NCI-H1930 (cell line): Measurements from ENCODE around the gene ZNF483.
"Not testable (repeated sequence)": the region's sequence is repeated elsewhere in the genome, so short reads cannot be mapped to it uniquely, and the experiment has no call there.

Experiments used
- DNase-seq, 2 experiments: peaks; one replicate each; lab custom pipeline; 2025; lab: John Stamatoyannopoulos, UW

Gene ZNF483

GRCh38 chr9:111542497-111543254 lies 17.7 kb downstream of the ZNF483 start:
- no peak for DNase-seq

- no peak for DNase-seq
Observed at GRCh38 chr9:111548623-111549022, 23.6 kb downstream of the ZNF483 start.

DNA sequence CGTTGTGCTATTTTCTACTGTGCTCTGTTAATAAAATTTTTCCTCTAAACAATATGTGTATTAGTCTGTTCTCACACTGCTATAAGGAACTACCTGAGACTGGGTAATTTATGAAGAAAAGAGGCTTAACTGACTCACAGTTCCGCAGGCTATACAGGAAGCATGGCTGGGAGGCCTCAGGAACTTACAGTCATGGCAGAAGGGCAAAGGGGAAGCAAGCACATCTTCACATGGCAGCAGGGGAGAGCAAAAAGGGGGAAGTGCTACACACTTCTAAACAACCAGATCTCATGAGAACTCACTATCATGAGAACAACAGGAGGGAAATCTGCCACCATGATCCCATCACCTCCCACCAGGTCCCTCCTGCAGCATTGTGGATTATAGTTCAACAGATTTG lies 30.4 kb downstream of the ZNF483 start:
- DNase-seq: not testable (repeated sequence)

GRCh38 chr9:111559000-111559610 lies 34.1 kb downstream of the ZNF483 start:
- DNase-seq: no peak

DNA sequence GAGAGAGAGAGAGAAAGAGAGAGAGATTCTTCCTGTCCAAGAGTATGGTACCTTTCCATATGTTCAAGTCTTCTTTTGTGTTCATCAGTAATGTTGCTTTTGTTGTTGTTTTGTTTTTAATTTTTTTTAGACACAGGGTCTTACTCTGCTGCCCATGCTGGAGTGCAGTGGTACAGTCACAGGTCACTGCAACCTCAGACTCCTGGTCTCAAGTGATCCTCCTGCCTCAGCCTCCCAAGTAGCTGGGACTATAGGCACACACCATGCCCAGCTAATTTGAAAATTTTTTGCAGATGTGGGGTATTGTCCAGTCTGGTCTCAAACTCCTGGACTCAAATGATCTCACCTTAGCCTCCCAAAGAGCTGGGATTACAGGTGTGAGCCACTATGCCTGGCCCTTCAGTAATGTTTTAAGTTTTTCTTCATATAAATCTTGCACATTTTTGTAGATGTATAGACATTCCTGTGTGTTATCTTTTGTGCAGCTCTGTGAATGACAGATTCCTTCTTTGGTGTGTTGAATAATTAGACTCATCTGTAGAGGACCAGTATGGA lies 36.3 kb downstream of the ZNF483 start:
- no peak for DNase-seq

DNA sequence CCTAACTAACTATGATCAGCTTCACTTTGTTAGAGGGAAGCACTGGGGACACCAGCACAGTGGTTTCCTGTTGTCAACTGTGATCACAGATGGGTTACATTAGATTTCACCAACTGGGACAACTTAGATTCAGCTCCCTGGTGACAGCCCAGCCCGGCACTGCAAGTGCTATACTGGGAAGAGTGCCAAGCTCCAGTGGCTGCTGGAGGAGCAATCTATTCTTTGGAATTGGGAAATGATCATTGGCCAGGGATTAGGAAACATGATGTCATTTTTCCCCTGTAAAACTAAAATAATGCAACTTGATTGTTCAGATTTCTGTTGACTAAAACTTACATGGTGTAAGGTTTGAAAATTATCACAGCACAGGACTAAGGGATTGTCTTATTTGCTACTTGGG lies 41.3 kb downstream of the ZNF483 start:
- no peak for DNase-seq

DNA sequence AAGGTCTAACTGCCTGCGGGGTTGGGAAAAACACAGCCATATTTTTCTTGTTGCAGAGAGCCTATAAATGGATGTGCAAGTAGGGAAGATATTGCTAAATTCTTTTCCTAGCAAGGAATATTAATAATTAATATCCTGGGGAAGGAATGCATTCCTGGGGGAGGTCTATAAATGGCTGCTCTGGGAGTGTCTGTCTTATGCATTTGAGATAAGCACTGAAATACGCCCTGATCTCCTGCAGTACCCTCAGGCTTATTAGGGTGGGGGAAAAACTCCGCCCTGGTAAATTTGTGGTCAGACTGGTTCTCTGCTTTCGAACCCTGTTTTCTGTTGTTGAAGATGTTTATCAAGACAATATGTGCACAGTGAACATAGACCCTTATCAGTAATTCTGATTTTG lies 43.1 kb downstream of the ZNF483 start:
- DNase-seq: not testable (repeated sequence)

DNA sequence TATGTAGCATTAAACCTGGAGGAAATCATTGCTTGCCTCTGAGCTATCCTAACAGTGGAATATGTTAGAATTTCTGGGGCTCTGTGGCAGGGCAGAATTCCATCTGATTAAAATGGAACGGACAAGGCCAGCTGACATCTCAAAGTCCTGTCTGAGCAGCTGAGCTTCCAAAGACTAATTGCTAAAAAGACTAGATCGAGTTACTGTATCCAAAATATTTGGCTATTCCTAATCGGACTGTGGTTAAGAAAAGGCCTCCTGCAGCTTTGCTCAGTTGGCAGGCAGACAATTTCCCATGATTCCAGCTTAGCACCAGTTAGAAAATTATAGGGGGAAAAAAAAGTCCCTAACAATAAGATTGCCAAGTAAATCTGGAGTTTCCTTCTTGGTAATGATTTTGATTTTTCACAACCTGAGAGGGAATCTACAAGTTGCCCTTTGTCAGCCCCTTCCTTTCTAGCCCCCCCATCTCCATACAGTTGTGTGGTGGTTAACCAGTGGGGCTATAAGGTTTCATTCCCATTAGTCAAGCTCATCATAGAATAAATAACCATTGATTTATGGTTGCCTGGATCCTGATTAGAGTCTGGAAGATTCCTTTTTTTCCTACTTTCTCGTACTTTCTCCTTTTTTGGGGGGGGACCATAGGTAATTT lies 48.1 kb downstream of the ZNF483 start:
- no peak for DNase-seq

GRCh38 chr9:111582888-111583287 lies 57.9 kb downstream of the ZNF483 start:
- no peak for DNase-seq

DNA sequence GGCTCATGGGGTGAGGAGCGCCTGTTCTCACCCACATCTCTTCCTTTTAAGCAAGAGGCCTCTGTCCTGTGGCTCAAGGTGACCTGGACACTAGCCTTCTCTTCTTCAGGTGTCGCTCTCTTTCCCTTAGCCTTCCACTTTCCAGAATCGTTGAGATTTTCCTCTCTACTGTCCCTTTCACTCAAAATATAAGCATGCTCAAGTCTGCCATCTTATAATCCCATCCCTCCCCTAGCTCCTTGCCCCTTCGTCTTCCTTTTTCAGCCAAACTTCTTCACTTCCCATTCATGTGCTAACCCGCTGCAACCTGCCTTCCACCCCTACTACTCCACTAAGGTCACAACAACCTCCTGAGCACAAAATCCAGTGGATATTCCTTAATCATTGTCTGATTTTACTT lies 61.4 kb downstream of the ZNF483 start:
- DNase-seq: no peak

GRCh38 chr9:111588846-111589245 lies 63.9 kb downstream of the ZNF483 start:
- DNase-seq: no peak

DNA sequence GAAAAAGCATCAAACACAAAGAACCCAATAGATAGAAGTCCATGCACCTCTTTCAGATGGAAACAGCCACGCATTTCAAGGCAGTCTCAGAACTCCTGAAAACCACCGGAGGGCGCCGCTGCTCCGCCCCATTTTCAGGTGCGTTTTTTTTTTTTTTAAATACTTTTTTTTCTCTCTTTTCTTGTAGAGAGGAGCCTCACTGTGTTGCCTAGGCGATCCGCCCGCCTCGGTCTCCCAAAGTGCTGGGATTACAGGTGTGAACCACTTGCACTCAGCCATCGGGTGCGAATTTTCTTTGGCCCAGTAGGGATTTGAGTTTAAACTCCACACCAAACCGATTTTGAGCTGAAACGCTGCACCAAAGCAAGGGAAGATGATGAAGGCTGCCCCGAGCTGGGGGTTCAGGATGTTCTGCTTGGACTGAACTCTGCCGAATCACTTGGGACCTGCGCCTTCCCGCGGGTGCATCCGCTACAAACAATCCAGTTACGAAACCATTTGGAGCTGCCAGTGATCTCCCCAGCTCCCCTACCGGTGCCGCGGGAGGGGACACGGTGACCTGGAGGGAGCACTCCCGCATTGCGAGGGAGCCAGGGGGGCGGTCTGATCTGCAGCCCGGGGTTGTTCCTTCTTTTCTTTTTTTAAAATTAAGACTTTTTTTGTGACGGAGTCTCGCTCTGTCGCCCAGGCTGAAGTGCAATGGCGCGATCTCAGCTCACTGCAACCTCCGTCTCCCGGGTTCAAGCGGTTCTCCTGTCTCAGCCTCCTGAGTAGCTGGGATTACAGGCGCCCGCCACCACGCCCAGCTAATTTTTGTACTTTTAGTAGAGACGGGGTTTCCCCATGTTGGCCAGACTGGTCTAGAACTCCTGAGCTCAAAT lies 73.1 kb downstream of the ZNF483 start:
- DNase-seq: peak in 1 of 2 experiments; percentile 1

DNA sequence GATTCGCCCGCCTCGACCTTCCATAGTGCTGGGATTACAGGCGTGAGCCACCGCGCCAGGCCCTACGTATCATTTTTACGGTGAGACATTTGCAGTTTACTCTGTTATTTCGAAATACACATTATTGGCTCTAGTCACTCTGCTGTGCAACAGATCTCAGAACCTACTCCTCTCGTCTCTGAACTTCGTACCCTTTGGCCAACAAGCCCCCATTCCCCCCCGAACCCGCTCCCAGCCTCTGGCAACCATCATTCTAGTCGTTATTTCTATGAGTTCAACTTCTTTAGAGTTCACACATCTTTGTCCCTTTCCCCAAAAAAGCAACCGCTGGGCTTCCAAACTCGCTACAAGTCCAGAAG lies 73.7 kb downstream of the ZNF483 start:
- no peak for DNase-seq

GRCh38 chr9:111599092-111599954 lies 74.3 kb downstream of the ZNF483 start, which contains the start of gene PTGR1:
PTGR1 (minus strand) TSS chr9:111599647; CDS start chr9:111597422, 2,225 bp downstream.
- DNase-seq: peak; percentile 21 to 46

DNA sequence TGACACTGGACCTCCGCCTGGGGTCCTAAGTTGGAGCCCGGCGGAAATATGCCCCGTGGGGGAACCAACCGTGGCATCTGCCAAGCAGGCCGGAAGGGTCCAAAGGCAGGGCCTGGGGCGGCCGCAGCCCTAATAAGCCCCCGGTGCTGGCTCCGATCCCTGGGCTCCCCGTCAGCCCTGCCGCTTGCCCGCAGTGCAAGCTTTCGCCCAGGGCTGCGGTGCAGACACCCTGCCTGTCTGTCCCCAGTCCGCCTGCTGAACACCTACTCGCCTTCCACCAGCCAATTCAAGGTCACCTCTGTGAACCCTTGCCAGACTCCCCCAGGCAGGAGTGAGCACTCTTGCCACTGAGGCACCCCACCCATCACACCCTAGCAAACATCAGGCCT lies 75.0 kb downstream of the ZNF483 start:
- no peak for DNase-seq

DNA sequence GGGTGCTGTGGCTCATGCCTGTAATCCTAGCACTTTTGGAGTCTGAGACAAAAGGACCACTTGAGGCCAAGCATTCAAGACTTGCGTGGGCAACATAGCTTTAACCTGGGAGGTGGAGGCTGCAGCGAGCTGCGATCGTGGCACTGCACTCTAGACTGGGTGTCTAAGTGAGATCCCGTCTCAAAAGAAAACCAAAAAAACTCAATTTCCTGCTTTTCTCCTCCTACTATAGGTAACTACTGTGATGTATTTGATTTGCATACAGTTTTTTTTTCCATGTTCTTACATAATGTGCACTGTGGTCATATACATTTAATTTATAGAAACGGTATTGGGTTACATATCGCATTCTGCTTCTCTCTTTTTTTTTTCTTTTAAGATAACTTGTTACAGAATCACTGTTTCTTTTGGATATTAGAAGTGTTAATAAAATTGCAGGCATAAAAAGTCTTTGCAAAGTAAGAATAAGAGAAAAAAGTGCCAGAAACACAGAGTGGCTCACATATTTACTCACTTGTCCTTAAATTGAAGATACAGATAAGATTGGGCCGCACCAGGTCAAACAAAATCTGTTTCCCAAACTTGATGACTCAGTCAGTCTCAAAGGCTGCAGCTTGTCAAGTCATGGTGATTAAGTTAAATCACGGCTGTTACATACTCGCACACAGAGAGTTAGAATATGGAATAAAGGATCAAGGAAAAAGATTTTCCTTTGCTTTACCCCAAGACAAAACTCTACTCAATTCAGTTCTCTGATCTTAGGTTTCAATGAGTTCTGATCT lies 76.4 kb downstream of the ZNF483 start:
- no peak for DNase-seq

- DNase-seq: no peak
Observed at GRCh38 chr9:111603041-111603440, 78.1 kb downstream of the ZNF483 start.

DNA sequence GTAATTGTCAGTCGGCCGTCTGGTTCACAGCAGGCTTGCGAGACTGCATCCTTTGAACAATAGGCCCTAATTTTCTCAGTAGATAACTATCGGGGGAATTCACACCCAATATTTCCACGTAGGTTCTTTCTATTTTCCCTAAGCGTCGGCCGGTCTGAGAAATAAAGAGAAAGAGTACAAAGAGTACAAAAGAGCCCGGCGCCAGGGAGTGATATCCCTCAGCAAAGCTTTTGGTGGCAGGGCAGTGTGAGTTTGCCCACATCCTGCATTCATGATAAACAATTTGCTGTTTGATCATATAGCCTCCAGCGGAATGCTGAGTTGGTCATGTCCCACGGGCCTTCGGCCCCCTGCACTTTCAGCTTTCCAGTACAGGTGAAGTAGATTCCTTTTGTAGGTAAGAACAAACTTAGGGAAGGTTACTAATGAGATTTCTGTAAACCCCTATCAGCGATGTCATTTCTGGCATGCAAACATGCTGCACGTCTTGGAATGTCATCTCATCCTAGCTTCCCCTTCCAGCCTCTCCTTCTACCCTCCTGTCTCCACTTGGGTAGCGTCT lies 79.2 kb downstream of the ZNF483 start:
- peak in 1 of 2 experiments; percentile 2 for DNase-seq

- no peak for DNase-seq
Observed at GRCh38 chr9:111605041-111605559, 80.1 kb downstream of the ZNF483 start.

DNA sequence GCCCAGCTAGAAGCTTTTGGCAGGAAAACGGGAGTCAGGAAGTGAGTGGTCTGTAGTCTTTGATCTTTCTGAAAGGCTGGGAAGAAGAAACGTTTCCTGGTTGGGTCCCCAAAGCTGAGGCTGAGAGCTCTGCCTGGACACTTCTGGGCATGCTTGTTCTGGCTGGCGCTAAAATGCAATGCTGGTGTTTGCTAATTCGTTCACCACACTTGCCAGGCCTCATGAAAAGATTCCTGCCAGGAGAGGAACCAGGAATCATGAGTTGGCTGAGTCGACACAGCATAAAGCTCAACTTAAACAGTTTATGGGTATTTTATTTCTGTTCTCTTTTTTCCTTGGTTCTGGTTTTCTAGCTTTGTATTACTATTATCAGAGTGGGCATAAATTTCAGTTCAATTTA lies 85.2 kb downstream of the ZNF483 start:
- DNase-seq: no peak
